KMS-11 (cell line): ENCODE results near the gene R3HDM4.

Source experiments
- H2AFZ ChIP-seq: fragments of 200-600 bp; sonication (generic); 2 replicates; pipeline ENCODE4 v1.6.1; 2016; ENCODE audit warnings: antibody characterized with exemption, mixed run types, low read depth
- H3K27ac ChIP-seq: fragments of 200-600 bp; sonication (generic); 2 replicates; pipeline ENCODE4 v1.6.1; 2016; ENCODE audit warnings: mild to moderate bottlenecking, mixed run types
- H3K27me3 ChIP-seq: fragments of 200-600 bp; sonication (generic); 2 replicates; pipeline ENCODE4 v1.6.1; 2017; ENCODE audit warnings: mild to moderate bottlenecking, low read depth, mixed run types, moderate library complexity; ENCODE audit not compliant: insufficient read depth
- H3K36me3 ChIP-seq: fragments of 200-600 bp; sonication (generic); 2 replicates; pipeline ENCODE4 v1.6.1; 2017; ENCODE audit warnings: mild to moderate bottlenecking, mixed run types; ENCODE audit not compliant: insufficient read depth
- H3K4me1 ChIP-seq: fragments of 200-600 bp; sonication (generic); 2 replicates; pipeline ENCODE4 v1.6.1; 2016; ENCODE audit warnings: mild to moderate bottlenecking, low read depth, mixed run types; ENCODE audit not compliant: poor library complexity, severe bottlenecking
- H3K4me2 ChIP-seq: fragments of 200-600 bp; sonication (generic); 2 replicates; pipeline ENCODE4 v1.7.0; 2016; ENCODE audit warnings: mild to moderate bottlenecking, mixed run types
- H3K4me3 ChIP-seq: fragments of 200-600 bp; sonication (generic); IDR thresholded peaks from 2 replicates; pipeline ENCODE4 v1.6.1; 2017; ENCODE audit warnings: low read depth, low read length, mixed read lengths; ENCODE audit not compliant: insufficient read depth
- H3K79me2 ChIP-seq: fragments of 200-600 bp; sonication (generic); 2 replicates; pipeline ENCODE4 v1.6.1; 2016; ENCODE audit warnings: low read depth, mixed run types; ENCODE audit not compliant: insufficient read depth
- H3K9ac ChIP-seq: fragments of 200-600 bp; sonication (generic); 2 replicates; pipeline ENCODE4 v1.6.1; 2016; ENCODE audit warnings: mild to moderate bottlenecking, mixed run types
- H4K20me1 ChIP-seq: fragments of 200-600 bp; sonication (generic); 2 replicates; pipeline ENCODE4 v1.6.1; 2016; ENCODE audit warnings: mild to moderate bottlenecking, mixed run types; ENCODE audit not compliant: insufficient read depth
- CTCF ChIP-seq: fragments of 200-600 bp; sonication (generic); conservative IDR thresholded peaks from 2 replicates; pipeline ENCODE4 v1.6.1; 2017; ENCODE audit warnings: low read depth, mild to moderate bottlenecking, antibody characterized with exemption, low read length, moderate library complexity, mixed read lengths

Gene R3HDM4

GRCh38 chr19:932648-933552 lies 19.9 kb upstream of the R3HDM4 start:
- H3K27me3 ChIP-seq: no peaks in the 10 kb centered on the region
- H3K36me3 ChIP-seq: no peaks in the 10 kb centered on the region
- no peak overlapping the region for H3K27ac ChIP-seq
- H3K4me3 ChIP-seq: no peak overlapping the region
- H3K4me2 ChIP-seq: no peak overlapping the region
- no peak overlapping the region for H3K9ac ChIP-seq
- H4K20me1 ChIP-seq: no peaks in the 10 kb centered on the region
- H2AFZ ChIP-seq: no peak overlapping the region
- no peaks in the 10 kb centered on the region for H3K79me2 ChIP-seq
- H3K4me1 ChIP-seq: no peaks in the 10 kb centered on the region
- TF ChIP-seq CTCF: no peak

GRCh38 chr19:931860-932647 lies 19.0 kb upstream of the R3HDM4 start:
- Histone ChIP-seq H3K4me1 (no peaks in the 10 kb centered on the region), H3K4me2 (no peak overlapping the region), H3K36me3 (no peaks in the 10 kb centered on the region), H3K9ac (no peak overlapping the region), H2AFZ (no peak overlapping the region), H3K79me2 (no peaks in the 10 kb centered on the region), H4K20me1 (no peaks in the 10 kb centered on the region), H3K27ac (no peak overlapping the region), H3K4me3 (no peak overlapping the region), H3K27me3 (no peaks in the 10 kb centered on the region)
- TF ChIP-seq CTCF: no peak

- Histone ChIP-seq H3K4me1 (no peaks in the 10 kb centered on the region), H3K27me3 (no peaks in the 10 kb centered on the region), H3K4me2 (no peak overlapping the region), H3K36me3 (no peaks in the 10 kb centered on the region), H3K9ac (no peak overlapping the region), H3K27ac (no peak overlapping the region), H3K79me2 (peaks cover 4% of the 10 kb centered on the region; the same call in 1 of the 2 replicates), H4K20me1 (no peaks in the 10 kb centered on the region), H2AFZ (no peak overlapping the region), H3K4me3 (no peak overlapping the region)
- TF ChIP-seq CTCF: no peak
Measured at GRCh38 chr19:929891-930258, 16.9 kb upstream of the R3HDM4 start.

GRCh38 chr19:929203-929890 lies 16.3 kb upstream of the R3HDM4 start:
- H3K79me2 ChIP-seq: peaks cover 4% of the 10 kb centered on the region; the same call in 1 of the 2 replicates
- H3K27me3 ChIP-seq: no peaks in the 10 kb centered on the region
- no peak overlapping the region for H3K4me3 ChIP-seq
- no peak overlapping the region for H2AFZ ChIP-seq
- no peak overlapping the region for H3K27ac ChIP-seq
- peaks cover 2% of the 10 kb centered on the region for H3K4me1 ChIP-seq
- no peak overlapping the region for H3K9ac ChIP-seq
- no peaks in the 10 kb centered on the region for H3K36me3 ChIP-seq
- no peak overlapping the region for H3K4me2 ChIP-seq
- TF ChIP-seq CTCF: no peak
- H4K20me1 ChIP-seq: no peaks in the 10 kb centered on the region
